Measurements from ENCODE around the gene DPEP3. TPM values are rescaled to one million over a fixed set of nuclear protein-coding genes. Genes with fewer than 3 reads are reported as not detected.

Gene DPEP3
- total and polyA plus RNA-seq, 4 donors: 0.16 to 0.51 (median 0.40) TPM; not detected in 1

DNA sequence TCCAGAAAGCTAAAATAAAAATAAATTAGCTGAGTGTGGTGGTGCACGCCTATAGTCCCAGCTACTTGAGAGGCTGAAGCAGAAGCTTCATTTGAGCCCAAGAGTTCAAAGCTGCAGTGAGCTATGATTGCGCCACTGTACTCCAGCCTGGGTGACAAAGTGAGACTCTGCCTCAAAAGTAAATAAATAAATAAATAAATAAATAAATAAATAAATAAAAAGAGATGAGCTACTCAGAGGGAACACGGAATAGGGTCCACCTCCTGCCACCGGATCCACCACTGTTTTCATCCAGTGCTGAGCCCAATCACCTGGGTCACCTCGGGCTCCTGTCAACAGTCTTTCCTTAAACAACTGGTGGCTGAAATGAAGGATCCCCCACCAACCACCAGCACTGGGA, 6.7 kb upstream of the DPEP3 start:
- ATAC-seq (ENCODE audit: insufficient read depth, low FRiP score) (no peak), DNase-seq (no peak)
- H3K4me3 ChIP-seq: no peak overlapping the region
- no peaks in the 10 kb centered on the region for H3K27me3 ChIP-seq (ENCODE audit: control insufficient read depth in 3 of 3, insufficient read depth in 3 of 3, low read length in 2 of 3)
- TF ChIP-seq, protein P1, sequence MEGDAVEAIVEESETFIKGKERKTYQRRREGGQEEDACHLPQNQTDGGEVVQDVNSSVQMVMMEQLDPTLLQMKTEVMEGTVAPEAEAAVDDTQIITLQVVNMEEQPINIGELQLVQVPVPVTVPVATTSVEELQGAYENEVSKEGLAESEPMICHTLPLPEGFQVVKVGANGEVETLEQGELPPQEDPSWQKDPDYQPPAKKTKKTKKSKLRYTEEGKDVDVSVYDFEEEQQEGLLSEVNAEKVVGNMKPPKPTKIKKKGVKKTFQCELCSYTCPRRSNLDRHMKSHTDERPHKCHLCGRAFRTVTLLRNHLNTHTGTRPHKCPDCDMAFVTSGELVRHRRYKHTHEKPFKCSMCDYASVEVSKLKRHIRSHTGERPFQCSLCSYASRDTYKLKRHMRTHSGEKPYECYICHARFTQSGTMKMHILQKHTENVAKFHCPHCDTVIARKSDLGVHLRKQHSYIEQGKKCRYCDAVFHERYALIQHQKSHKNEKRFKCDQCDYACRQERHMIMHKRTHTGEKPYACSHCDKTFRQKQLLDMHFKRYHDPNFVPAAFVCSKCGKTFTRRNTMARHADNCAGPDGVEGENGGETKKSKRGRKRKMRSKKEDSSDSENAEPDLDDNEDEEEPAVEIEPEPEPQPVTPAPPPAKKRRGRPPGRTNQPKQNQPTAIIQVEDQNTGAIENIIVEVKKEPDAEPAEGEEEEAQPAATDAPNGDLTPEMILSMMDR (IDR thresholded peaks at IDR 0.05; ENCODE audit: control extremely low read depth, extremely low read depth): no peak
- 84 to 89% methylated on average over 5 of the region's 5 CpGs for WGBS, 2 donors
- no peak overlapping the region for H3K27ac ChIP-seq (ENCODE audit: low read depth in 1 of 2, low read length in 1 of 2)
- H3K9ac ChIP-seq (ENCODE audit: insufficient read depth in 1 of 2, low read length in 2 of 2): no peak overlapping the region
- no peaks in the 10 kb centered on the region for H3K36me3 ChIP-seq (ENCODE audit: control insufficient read depth in 4 of 4, insufficient read depth in 4 of 4, low read length in 4 of 4)
- no peaks in the 10 kb centered on the region for H3K9me3 ChIP-seq (ENCODE audit: control insufficient read depth in 4 of 4, insufficient read depth in 3 of 4, low read length in 3 of 4)
- H3K4me1 ChIP-seq (ENCODE audit: control insufficient read depth in 5 of 5, insufficient read depth in 5 of 5, low read length in 5 of 5): peaks cover 0 to 7% (median 0%) of the 10 kb centered on the region in 5 donors

DNA sequence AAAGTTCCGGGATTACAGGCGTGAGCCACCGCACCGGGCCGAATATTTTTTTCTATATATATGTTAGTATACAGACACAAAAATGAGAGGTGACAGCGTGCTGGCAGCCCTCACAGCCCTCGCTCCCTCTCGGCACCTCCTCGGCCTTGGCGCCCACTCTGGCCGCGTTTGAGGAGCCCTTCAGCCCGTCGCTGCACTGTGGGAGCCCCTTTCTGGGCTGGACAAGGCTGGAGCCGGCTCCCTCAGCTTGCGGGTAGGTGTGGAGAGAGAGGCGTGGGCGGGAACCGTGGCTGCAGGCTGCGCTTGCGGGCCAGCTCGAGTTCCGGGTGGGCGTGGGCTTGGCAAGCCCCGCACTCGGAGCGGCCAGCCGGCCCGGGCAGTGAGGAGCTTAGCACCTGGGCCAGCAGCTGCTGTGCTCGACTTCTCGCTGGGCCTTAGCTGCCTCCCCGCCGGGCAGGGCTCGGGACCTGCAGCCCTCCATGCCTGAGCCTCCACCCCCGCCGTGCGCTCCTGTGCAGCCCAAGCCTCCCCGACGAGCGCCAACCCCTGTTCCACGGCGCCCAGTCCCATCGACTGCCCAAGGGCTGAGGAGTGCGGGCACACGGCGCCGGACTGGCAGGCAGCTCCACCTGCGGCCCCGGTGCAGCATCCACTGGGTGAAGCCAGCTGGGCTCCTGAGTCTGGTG, 1.9 kb upstream of the DPEP3 start:
- H3K4me3 ChIP-seq: no peak overlapping the region
- H3K9ac ChIP-seq (ENCODE audit: insufficient read depth in 1 of 2, low read length in 2 of 2): no peak overlapping the region
- H3K9me3 ChIP-seq (ENCODE audit: control insufficient read depth in 4 of 4, insufficient read depth in 3 of 4, low read length in 3 of 4): no peaks in the 10 kb centered on the region
- no peaks in the 10 kb centered on the region for H3K36me3 ChIP-seq (ENCODE audit: control insufficient read depth in 4 of 4, insufficient read depth in 4 of 4, low read length in 4 of 4)
- peaks cover 0 to 5% (median 0%) of the 10 kb centered on the region in 5 donors for H3K4me1 ChIP-seq (ENCODE audit: control insufficient read depth in 5 of 5, insufficient read depth in 5 of 5, low read length in 5 of 5)
- no peak overlapping the region for H3K27ac ChIP-seq (ENCODE audit: low read depth in 1 of 2, low read length in 1 of 2)
- DNase-seq: no peak
- 96% methylated on average over 47 to 49 of the region's 49 CpGs for WGBS, 2 donors
- ATAC-seq (ENCODE audit: insufficient read depth, low FRiP score): no peak
- no peaks in the 10 kb centered on the region for H3K27me3 ChIP-seq (ENCODE audit: control insufficient read depth in 3 of 3, insufficient read depth in 3 of 3, low read length in 2 of 3)
- TF ChIP-seq, protein P1 (IDR thresholded peaks at IDR 0.05; ENCODE audit: control extremely low read depth, extremely low read depth): no peak

DNA sequence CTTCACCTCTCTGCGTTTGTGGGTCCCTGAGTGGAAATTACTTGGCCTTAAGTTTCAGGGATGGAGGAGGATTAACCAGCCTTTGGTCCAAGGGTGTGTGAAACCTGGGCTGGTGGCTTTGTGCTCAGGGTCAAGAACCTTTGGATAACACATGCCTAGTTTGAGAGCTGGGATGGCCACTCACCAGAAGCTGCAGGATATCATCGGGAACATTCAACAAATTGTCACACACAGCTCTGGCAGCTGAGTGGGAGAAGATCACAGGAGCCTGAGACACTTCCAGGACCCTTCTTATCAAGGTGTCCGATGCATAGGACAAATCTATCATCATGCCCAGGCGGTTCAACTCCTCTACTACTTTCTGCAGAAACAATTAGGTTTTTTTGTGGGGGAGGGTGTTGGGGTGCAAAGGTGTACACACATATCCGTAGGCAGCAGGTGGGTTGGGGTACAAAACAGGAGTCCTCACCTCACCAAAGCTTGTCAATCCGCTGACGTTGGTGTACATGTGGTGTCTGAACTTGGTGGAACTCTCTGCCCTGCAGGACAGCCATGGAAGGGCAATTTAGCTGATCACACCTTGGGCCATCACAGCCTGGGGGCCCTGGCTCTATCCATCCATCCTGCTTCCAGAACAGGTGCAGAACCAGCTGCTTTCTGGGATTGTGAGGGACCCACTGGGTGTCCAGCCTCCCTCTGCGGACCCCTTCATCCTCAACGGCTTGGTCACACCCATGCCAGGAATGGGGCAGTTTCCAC, 2.7 kb downstream of the DPEP3 start:
- no peaks in the 10 kb centered on the region for H3K36me3 ChIP-seq (ENCODE audit: control insufficient read depth in 4 of 4, insufficient read depth in 4 of 4, low read length in 4 of 4)
- 84 to 88% methylated on average over 9 of the region's 9 CpGs for whole genome bisulfite sequencing, 2 donors
- TF ChIP-seq, protein P1 (IDR thresholded peaks at IDR 0.05; ENCODE audit: control extremely low read depth, extremely low read depth): no peak
- H3K27ac ChIP-seq (ENCODE audit: low read depth in 1 of 2, low read length in 1 of 2): no peak overlapping the region
- no peaks in the 10 kb centered on the region for H3K27me3 ChIP-seq (ENCODE audit: control insufficient read depth in 3 of 3, insufficient read depth in 3 of 3, low read length in 2 of 3)
- DNase-seq (no peak), ATAC-seq (ENCODE audit: insufficient read depth, low FRiP score) (no peak)
- H3K9me3 ChIP-seq (ENCODE audit: control insufficient read depth in 4 of 4, insufficient read depth in 3 of 4, low read length in 3 of 4): no peaks in the 10 kb centered on the region
- H3K4me1 ChIP-seq (ENCODE audit: control insufficient read depth in 5 of 5, insufficient read depth in 5 of 5, low read length in 5 of 5): no peaks in the 10 kb centered on the region
- H3K9ac ChIP-seq (ENCODE audit: insufficient read depth in 1 of 2, low read length in 2 of 2): no peak overlapping the region
- H3K4me3 ChIP-seq: no peak overlapping the region

Data from lung (tissue), 12 donors.